ENCODE measurements around the gene GCLC.

- TF ChIP-seq CTCF (IDR thresholded peaks at IDR 0.05 in 2 of 3, conservative IDR thresholded peaks at IDR 0.05 in 1 of 3; ENCODE audit: control insufficient read depth in 2 of 3, extremely low read depth in 1 of 3, insufficient read depth in 1 of 3, low read depth in 3 of 3, low read length in 3 of 3) (no peak), YY1 (IDR thresholded peaks at IDR 0.05; ENCODE audit: low read depth, low read length) (no peak), POLR2A (IDR thresholded peaks at IDR 0.05; ENCODE audit: low read depth, low read length) (no peak), EZH2 (IDR thresholded peaks at IDR 0.05; ENCODE audit: borderline replicate concordance, control insufficient read depth, low read depth, low read length) (no peak), ETV6 (conservative IDR thresholded peaks at IDR 0.05 in 1 of 2, IDR thresholded peaks at IDR 0.05 in 1 of 2; ENCODE audit: borderline replicate concordance in 1 of 2, low read depth in 1 of 2) (no peak), RB1 (IDR thresholded peaks at IDR 0.05; ENCODE audit: borderline replicate concordance) (no peak), REST (IDR thresholded peaks at IDR 0.05; ENCODE audit: low read depth, low read length) (no peak), EP300 (IDR thresholded peaks at IDR 0.05; ENCODE audit: borderline replicate concordance in 1 of 2, control insufficient read depth in 1 of 2, low read depth in 2 of 2, low read length in 2 of 2) (no peak), TAF1 (IDR thresholded peaks at IDR 0.05; ENCODE audit: borderline replicate concordance, low read depth, low read length) (no peak), CREM (IDR thresholded peaks at IDR 0.05; ENCODE audit: low read depth) (no peak), CBFB (IDR thresholded peaks at IDR 0.05; ENCODE audit: low read depth) (no peak)
- TF ChIP-seq, protein P1, sequence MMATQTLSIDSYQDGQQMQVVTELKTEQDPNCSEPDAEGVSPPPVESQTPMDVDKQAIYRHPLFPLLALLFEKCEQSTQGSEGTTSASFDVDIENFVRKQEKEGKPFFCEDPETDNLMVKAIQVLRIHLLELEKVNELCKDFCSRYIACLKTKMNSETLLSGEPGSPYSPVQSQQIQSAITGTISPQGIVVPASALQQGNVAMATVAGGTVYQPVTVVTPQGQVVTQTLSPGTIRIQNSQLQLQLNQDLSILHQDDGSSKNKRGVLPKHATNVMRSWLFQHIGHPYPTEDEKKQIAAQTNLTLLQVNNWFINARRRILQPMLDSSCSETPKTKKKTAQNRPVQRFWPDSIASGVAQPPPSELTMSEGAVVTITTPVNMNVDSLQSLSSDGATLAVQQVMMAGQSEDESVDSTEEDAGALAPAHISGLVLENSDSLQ (IDR thresholded peaks at IDR 0.05) = no peak
- TF ChIP-seq, protein P2, sequence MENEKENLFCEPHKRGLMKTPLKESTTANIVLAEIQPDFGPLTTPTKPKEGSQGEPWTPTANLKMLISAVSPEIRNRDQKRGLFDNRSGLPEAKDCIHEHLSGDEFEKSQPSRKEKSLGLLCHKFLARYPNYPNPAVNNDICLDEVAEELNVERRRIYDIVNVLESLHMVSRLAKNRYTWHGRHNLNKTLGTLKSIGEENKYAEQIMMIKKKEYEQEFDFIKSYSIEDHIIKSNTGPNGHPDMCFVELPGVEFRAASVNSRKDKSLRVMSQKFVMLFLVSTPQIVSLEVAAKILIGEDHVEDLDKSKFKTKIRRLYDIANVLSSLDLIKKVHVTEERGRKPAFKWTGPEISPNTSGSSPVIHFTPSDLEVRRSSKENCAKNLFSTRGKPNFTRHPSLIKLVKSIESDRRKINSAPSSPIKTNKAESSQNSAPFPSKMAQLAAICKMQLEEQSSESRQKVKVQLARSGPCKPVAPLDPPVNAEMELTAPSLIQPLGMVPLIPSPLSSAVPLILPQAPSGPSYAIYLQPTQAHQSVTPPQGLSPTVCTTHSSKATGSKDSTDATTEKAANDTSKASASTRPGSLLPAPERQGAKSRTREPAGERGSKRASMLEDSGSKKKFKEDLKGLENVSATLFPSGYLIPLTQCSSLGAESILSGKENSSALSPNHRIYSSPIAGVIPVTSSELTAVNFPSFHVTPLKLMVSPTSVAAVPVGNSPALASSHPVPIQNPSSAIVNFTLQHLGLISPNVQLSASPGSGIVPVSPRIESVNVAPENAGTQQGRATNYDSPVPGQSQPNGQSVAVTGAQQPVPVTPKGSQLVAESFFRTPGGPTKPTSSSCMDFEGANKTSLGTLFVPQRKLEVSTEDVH (IDR thresholded peaks at IDR 0.05; ENCODE audit: low read depth, partially characterized antibody) = no peak
Observed at GRCh38 chr6:53479871-53480270, 65.0 kb downstream of the GCLC start.

Data from GM12878 (cell line).